ENCODE data around the gene ZNF581.
A peak's percentile ranks its signal among the peaks of the same experiment; 100 is the strongest.

The ZNF581 gene

GRCh38 chr19:55599468-55599841 is 44.0 kb upstream of the ZNF581 start, which contains the start of gene FIZ1:
TSS of gene FIZ1 (minus strand) at chr19:55599517. CDS start at chr19:55597865, 1,652 bp downstream.
- no peak for TF ChIP-seq CTCF (IDR thresholded peaks at IDR 0.05; ENCODE audit: insufficient read depth, low read depth, low read length, missing control alignments)

GRCh38 chr19:55599842-55600661 is 43.4 kb upstream of the ZNF581 start, which contains the start of gene ZNF524:
TSS of gene ZNF524 (plus strand) at chr19:55600288. CDS start at chr19:55602113, 1,825 bp downstream.
- peak; percentile 88 for DNase-seq (ENCODE audit: low read depth)
- no peak for TF ChIP-seq CTCF (IDR thresholded peaks at IDR 0.05; ENCODE audit: insufficient read depth, low read depth, low read length, missing control alignments)
- peak within 1 kb of the TSS; percentile 90 for H3K4me3 ChIP-seq (ENCODE audit: low read length)

More at GRCh38 chr19:55599468-55599841, 44.0 kb upstream of the ZNF581 start, which contains the start of gene FIZ1:
- peak within 1 kb of the TSS; percentile 90 for H3K4me3 ChIP-seq (ENCODE audit: low read length)
- peak; percentile 99 for DNase-seq (ENCODE audit: low read depth)

GRCh38 chr19:55600662-55601028 is 42.8 kb upstream of the ZNF581 start:
- DNase-seq (ENCODE audit: low read depth): no peak
- no peak for TF ChIP-seq CTCF (IDR thresholded peaks at IDR 0.05; ENCODE audit: insufficient read depth, low read depth, low read length, missing control alignments)
- H3K4me3 ChIP-seq (ENCODE audit: low read length): peak overlapping the region; percentile 90

GRCh38 chr19:55601084-55601483 is 42.4 kb upstream of the ZNF581 start:
- peak; percentile 85 for DNase-seq (ENCODE audit: low read depth)
- no peak for TF ChIP-seq CTCF (IDR thresholded peaks at IDR 0.05; ENCODE audit: insufficient read depth, low read depth, low read length, missing control alignments)
- peak overlapping the region; percentile 90 for H3K4me3 ChIP-seq (ENCODE audit: low read length)

GRCh38 chr19:55602104-55603001 is 41.1 kb upstream of the ZNF581 start:
- DNase-seq (ENCODE audit: low read depth): no peak
- no peak overlapping the region for H3K4me3 ChIP-seq (ENCODE audit: low read length)
- TF ChIP-seq CTCF (IDR thresholded peaks at IDR 0.05; ENCODE audit: insufficient read depth, low read depth, low read length, missing control alignments): no peak

GRCh38 chr19:55603115-55603514 is 40.3 kb upstream of the ZNF581 start:
- TF ChIP-seq CTCF (IDR thresholded peaks at IDR 0.05; ENCODE audit: insufficient read depth, low read depth, low read length, missing control alignments): no peak
- no peak for DNase-seq (ENCODE audit: low read depth)
- no peak overlapping the region for H3K4me3 ChIP-seq (ENCODE audit: low read length)
